Amygdala (tissue), 56 donors: Measurements from ENCODE around the gene AFM.
"Not testable (repeated sequence)": the region's sequence is repeated elsewhere in the genome, so short reads cannot be mapped to it uniquely, and the experiment has no call there.

Experiments
- DNase-seq, 56 donors: peaks; one replicate each; lab custom pipeline; 2025; lab: John Stamatoyannopoulos, UW

Gene AFM

GRCh38 chr4:73499996-73500765 is 18.6 kb downstream of the AFM start:
- DNase-seq: no peak

- no peak for DNase-seq
These were observed 20.2 kb downstream of the AFM start for GRCh38 chr4:73501664-73502265.

GRCh38 chr4:73505567-73505966 is 24.0 kb downstream of the AFM start:
- no peak for DNase-seq

- DNase-seq: no peak
These were observed 26.0 kb downstream of the AFM start for GRCh38 chr4:73507541-73507940.

GRCh38 chr4:73508651-73509050 is 27.1 kb downstream of the AFM start:
- no peak for DNase-seq

GRCh38 chr4:73518340-73518739 is 36.8 kb downstream of the AFM start:
- DNase-seq: no peak

- no peak for DNase-seq
These were observed 39.3 kb downstream of the AFM start for GRCh38 chr4:73520821-73521220.

- DNase-seq: no peak
These were observed 41.6 kb downstream of the AFM start for GRCh38 chr4:73523126-73523525.

- no peak for DNase-seq
These were observed 44.1 kb downstream of the AFM start for GRCh38 chr4:73525611-73526010.

- no peak for DNase-seq
These were observed 45.7 kb downstream of the AFM start for GRCh38 chr4:73527196-73527595.

- DNase-seq: no peak
These were observed 46.6 kb downstream of the AFM start for GRCh38 chr4:73528171-73528570.

GRCh38 chr4:73533515-73534422 is 52.2 kb downstream of the AFM start:
- DNase-seq: no peak

GRCh38 chr4:73538162-73538561 is 56.6 kb downstream of the AFM start:
- DNase-seq: no peak

GRCh38 chr4:73539386-73539785 is 57.8 kb downstream of the AFM start:
- DNase-seq: no peak

- DNase-seq: no peak
These were observed 59.3 kb downstream of the AFM start for GRCh38 chr4:73540826-73541225.

- DNase-seq: no peak
These were observed 59.7 kb downstream of the AFM start for GRCh38 chr4:73541251-73541650.

GRCh38 chr4:73544620-73545019 is 63.1 kb downstream of the AFM start:
- DNase-seq: no peak

GRCh38 chr4:73550865-73551264 is 69.3 kb downstream of the AFM start:
- not testable (repeated sequence) for DNase-seq
